GM19324 (cell line): ENCODE data around the gene ATP2B3.

Experiments used
- ATAC-seq: cut with Tn5 transposase; IDR thresholded peaks from one replicate; pipeline ENCODE4 v1.9.1; 2021; ENCODE audit warnings: mild to moderate bottlenecking, moderate library complexity; ENCODE audit not compliant: unreplicated experiment, low FRiP score

Gene ATP2B3

DNA sequence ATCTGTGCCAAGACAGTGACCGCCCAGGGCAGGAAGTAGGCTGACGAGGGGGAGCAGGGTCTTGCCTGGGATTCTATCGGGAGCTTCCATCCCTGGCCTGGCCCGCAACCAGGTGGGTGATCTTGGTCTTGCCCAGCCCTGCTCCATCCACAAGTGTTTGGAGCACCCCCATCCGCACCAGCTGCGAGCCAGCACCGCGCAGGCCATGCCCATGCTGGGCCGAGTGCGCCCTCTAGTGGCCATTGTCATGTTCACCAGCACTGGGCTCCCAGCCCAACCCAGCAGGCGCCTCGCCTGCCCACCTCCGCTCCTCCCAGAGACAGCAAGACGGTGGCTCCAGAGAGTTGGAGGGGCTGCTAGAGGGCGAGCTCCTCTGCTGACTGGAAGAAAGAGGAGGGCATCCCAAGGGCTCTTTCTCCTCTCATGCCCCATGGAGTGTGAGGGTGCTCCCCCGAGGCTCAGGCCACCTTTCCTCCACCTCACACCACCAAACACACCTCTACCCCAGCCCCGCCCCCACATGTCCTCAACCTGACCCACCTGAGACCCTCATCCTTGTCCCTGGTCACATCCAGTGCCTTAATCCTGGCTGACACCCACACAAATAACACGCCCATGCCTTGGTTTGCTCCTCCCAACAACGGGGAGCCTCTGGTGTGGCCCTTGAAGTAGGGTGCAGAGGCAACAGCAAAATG, 9.8 kb upstream of the ATP2B3 start:
- peak; percentile 69 for ATAC-seq

GRCh38 chrX:153509592-153509991, 7.8 kb upstream of the ATP2B3 start:
- ATAC-seq, result no peak

GRCh38 chrX:153510383-153510782, 7.1 kb upstream of the ATP2B3 start:
- no peak for ATAC-seq

GRCh38 chrX:153511784-153512500, 5.5 kb upstream of the ATP2B3 start:
- no peak for ATAC-seq

DNA sequence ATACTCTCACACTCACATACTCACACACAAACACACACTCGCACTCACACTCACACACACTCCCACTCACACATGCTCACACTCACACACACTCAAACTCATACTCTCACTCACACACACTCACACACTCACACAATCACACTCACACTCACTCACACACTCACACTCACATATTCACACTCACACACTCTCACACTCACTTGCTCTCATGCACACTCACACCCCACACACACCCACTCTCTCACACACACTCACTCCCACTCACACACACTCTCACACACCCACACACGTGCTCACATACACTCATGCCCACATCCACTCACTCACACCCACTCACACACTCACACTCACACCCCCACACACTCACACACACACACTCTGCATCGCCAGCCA, 4.9 kb upstream of the ATP2B3 start:
- ATAC-seq, result no peak

DNA sequence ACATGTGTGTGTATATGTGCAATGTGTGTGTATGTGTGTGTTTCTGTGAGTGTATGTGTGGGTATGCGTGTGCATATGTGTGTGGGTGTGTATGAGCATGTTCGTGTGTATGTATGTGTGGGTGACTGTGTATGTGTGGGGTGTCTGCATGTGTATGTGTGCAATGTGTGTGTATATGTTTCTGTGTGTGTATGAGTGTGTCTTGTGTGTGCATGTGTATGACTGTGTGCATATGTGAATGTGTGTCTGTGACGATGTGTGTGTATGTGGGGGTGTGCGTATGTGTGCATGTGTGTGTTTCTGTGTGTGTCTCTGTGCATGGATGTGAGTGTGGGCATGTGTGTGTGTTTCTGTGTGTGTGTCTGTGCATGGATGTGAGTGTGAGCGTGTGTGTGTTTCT, 4.2 kb upstream of the ATP2B3 start:
- ATAC-seq, result no peak

GRCh38 chrX:153514259-153514658, 3.2 kb upstream of the ATP2B3 start:
- ATAC-seq, result no peak

DNA sequence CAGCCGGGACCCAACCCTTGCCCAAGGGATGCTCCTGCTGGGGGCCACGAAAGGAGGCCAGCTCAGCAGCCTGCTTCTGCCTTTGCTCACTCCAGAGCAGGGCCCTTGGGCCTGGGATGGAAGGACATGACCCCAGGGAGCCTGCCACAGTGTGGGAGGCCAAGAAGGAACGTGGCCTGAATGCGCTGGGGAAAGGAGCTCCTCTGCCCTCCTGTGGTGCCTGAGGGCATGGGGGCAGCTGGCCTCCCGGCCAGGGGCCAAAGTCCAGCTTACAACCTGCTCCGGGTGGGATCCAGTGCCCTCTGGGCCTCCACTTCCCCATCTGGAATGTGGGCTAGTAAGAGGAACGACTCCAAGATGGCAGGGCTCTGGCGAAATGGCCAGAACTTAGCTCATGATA, 2.0 kb upstream of the ATP2B3 start:
- no peak for ATAC-seq

- no peak for ATAC-seq
Measured at GRCh38 chrX:153516073-153516472, 1.4 kb upstream of the ATP2B3 start.

DNA sequence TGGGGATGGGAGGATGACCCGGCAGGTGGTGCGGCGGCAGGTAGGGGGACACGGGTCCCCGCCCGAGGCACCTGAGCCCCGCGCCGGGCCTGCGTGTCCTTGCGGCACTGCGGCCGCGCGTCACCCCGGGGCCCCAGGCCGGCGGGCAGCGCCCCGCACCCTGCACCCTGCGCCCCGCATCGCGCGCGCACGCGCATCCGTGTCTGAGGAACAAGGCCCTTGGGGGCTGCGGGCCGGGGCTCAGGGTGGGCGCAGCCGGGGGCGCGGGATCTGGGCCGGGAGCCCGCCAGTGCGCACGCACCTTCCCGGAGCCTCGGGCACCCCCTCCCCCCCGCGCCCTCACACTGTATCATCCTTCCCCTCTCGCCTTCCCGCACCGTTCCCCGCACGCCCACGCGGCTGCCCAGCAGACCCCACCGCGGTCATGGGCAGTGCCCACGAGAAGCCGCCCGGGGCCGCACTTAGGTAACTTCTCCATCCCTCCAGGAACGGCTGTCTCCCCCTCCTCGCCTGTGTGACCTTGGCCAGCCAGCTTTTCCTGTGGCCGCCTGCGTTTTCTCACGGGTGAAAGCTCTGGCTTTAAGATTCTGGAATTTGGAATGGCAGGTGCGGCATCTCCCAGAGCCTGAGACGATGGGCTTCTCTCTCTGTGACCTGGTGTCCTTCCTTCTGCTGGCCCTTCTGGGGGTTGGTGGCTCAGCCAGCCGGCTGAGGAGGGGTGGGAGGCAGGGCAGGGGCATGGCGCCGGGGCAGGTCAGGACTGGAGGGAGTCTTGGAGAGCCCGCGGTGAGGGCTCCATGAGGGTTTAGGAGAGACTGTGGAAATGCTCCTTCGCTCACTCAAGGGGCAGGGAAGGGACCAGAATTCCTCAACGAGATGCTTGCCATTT, 748 bp downstream of the ATP2B3 start:
- ATAC-seq, result no peak

- ATAC-seq, result no peak
Measured at GRCh38 chrX:153519569-153520286, 2.3 kb downstream of the ATP2B3 start.

- ATAC-seq, result no peak
Measured at GRCh38 chrX:153520287-153520917, 3.0 kb downstream of the ATP2B3 start.

- no peak for ATAC-seq
Measured at GRCh38 chrX:153521034-153521433, 3.6 kb downstream of the ATP2B3 start.

DNA sequence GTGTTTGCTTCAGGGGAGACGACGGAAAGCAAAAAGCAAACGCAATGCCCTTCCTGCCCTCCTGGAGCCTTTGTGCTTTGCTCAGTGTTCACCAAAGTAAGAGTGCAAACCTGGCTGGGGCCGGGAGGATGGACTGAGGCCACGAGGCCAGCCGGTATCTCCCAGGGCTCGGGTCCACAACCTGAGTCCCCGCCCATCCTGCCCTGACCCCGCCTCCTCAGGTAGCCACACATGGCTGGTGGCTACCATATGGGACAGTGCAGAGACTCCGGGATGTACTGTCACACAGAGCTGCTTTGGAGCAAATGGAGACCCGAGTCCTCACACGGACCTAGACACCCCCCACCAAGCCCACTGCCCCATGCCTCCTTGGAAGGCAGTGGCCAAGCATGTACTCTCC, 4.8 kb downstream of the ATP2B3 start:
- no peak for ATAC-seq

DNA sequence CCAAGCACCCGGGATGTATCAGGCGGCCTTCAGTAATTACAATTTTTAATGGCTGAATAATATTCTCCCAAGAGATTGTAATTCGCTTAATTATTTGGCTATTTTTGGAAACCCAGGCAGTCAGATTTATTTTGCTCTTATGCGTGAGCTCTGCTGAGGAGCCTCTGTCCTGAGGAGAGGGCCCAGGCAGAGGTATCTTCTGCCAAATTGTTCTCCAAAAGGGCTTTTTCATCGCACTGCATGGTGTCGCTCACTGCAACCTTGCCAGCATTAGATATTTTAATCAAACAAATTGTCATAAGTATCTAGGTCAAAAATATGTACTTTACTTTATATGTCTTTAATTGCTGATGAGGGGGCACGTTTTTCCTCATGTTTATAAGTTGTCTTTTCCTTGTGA, 5.8 kb downstream of the ATP2B3 start:
- no peak for ATAC-seq

DNA sequence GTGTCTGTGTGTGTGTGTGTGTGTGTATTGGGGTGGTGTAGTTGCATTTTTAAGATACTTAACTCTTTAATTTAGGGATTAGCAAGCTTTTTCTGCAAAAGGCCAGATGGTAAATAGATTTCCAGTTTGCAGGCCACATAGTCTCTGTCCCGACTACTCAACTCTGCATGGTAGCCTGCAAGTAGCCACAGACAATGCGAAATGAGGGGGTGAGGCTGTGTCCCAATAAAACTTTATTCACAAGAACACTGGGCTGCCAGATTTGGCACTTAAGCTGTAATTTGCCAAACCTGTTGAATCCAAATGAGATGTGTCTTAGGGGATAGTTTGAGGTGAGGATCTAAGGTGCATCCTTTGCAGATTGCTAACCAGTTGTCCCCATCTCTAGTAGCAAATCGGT, 6.8 kb downstream of the ATP2B3 start:
- ATAC-seq, result no peak

DNA sequence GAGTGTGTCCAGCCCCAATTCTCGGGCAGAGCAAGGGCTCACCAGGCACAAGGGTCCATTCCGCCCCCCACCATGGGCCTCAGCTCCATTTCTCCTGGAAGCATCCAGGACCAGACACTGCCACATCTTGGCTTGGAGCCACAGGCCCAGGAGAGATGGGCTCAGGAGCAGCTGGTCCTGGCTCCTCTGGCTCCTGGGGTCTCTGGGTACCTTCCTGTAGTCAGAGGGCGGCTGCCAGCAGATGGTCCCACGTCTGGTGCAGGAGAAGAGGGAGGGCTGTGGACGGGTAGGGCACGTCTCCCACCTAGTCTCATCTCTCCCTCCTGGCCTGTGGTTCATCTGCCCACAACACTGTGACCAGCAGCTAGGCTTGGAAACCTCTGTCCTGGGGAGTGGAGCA, 8.0 kb downstream of the ATP2B3 start:
- no peak for ATAC-seq

DNA sequence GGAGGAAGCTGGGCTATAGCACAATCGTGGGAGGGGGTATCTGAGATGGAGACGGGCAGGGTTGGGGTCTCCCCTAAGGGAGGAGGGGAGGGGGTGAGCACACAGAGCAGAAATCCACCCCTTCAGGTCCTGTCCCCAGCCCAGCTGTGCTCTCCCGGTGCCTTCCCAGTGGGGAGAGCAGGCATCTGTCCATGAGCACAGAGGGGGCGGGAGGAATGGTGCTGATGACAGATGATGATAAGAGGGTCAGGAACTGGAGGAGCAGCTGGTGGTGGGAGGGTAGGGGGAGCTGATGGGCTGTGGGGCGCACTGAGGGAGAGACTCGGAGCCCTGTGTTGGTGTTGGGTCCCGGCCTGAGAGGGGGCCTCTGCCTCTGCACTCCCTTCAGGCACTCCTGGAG, 8.6 kb downstream of the ATP2B3 start:
- no peak for ATAC-seq

- ATAC-seq, result no peak
Measured at GRCh38 chrX:153526801-153527200, 9.4 kb downstream of the ATP2B3 start.

- no peak for ATAC-seq
Measured at GRCh38 chrX:153527208-153527607, 9.8 kb downstream of the ATP2B3 start.
